Type B pancreatic cell (in vitro differentiated cells): ENCODE results near the gene KIFAP3. TPM values are rescaled to one million over a fixed set of nuclear protein-coding genes. Genes with fewer than 3 reads are reported as not detected.

Experiments
- DNase-seq: peaks from one replicate; pipeline ENCODE4 v3.0.0; 2021; ENCODE audit warnings: mixed read lengths; ENCODE audit not compliant: unreplicated experiment; ENCODE audit errors: extremely low spot score
- H3K27ac Mint-ChIP-seq: 2 replicates; pipeline ENCODE4 v1.8.0; 2021; ENCODE audit warnings: mild to moderate bottlenecking, mixed read lengths
- H3K27me3 Mint-ChIP-seq: 2 replicates; pipeline ENCODE4 v1.8.0; 2021; ENCODE audit warnings: mixed read lengths
- H3K36me3 Mint-ChIP-seq: 2 replicates; pipeline ENCODE4 v1.8.0; 2021; ENCODE audit warnings: mixed read lengths
- H3K4me1 Mint-ChIP-seq: one replicate; pipeline ENCODE4 v1.8.0; 2021; ENCODE audit warnings: mixed read lengths; ENCODE audit not compliant: unreplicated experiment
- H3K4me3 Mint-ChIP-seq: 2 replicates; pipeline ENCODE4 v1.8.0; 2021; ENCODE audit warnings: mild to moderate bottlenecking, mixed read lengths
- H3K9me3 Mint-ChIP-seq: 2 replicates; pipeline ENCODE4 v1.8.0; 2021; ENCODE audit warnings: mixed read lengths
- total RNA-seq: library from RNA; stranded (reverse); gene quantifications from 2 replicates; pipeline ENCODE4 v1.2.1, GENCODE V29; 2021; ENCODE audit warnings: low replicate concordance
- TF ChIP-seq, protein P1 (sequence below): fragments of 200-600 bp; sonication (generic); conservative IDR thresholded peaks from 2 replicates; pipeline ENCODE4 v1.5.0; 2021; ENCODE audit warnings: antibody characterized with exemption, mild to moderate bottlenecking

The KIFAP3 gene
- total RNA-seq, 1 donor from 2014 or later = 39.7 TPM

DNA sequence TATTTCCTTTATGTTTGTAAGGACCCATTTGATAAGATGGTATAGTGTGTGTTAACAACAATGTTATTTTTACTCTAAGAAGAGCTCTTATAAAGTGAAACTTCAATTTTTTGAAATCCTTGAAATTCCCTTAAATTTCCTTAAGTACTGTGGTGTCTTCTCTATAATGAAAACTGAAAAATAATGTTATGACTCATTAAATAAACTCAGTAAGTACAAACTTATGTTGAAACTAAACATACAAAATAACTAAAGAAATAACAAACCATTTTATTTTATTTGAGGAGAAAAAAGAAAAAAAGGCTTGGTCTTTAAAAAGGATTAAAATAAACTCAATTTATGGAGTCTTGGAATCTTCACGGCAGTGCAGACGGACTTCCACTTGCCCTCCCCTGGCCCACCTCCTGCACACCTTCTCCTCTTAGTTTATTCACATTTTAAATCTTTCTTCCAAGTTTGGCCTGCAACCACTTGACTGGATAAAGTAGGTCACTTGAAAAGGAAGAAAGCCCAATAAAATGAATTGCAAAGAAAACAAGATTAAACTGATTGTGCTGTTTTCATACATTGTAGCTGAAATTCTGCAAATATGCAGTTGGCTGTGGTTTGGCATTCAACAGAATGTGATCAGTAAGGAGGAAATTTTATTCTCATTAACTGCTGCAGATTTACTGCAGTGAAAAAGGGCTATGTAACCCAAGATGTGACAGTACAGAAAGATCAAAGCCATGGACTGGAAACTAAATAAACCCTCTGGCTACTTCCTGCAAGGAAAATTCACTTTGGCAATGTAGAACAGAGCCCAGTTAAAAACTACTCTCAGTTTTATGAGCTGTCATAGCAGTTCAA lies 132.3 kb downstream of the KIFAP3 start:
- Mint-ChIP-seq H3K27ac (peak overlapping the region; percentile 9), H3K9me3 (no peaks in the 10 kb centered on the region), H3K4me3 (peak overlapping the region; percentile 10), H3K27me3 (no peaks in the 10 kb centered on the region), H3K36me3 (no peaks in the 10 kb centered on the region), H3K4me1 (peaks cover 13% of the 10 kb centered on the region)
- TF ChIP-seq, protein P1, sequence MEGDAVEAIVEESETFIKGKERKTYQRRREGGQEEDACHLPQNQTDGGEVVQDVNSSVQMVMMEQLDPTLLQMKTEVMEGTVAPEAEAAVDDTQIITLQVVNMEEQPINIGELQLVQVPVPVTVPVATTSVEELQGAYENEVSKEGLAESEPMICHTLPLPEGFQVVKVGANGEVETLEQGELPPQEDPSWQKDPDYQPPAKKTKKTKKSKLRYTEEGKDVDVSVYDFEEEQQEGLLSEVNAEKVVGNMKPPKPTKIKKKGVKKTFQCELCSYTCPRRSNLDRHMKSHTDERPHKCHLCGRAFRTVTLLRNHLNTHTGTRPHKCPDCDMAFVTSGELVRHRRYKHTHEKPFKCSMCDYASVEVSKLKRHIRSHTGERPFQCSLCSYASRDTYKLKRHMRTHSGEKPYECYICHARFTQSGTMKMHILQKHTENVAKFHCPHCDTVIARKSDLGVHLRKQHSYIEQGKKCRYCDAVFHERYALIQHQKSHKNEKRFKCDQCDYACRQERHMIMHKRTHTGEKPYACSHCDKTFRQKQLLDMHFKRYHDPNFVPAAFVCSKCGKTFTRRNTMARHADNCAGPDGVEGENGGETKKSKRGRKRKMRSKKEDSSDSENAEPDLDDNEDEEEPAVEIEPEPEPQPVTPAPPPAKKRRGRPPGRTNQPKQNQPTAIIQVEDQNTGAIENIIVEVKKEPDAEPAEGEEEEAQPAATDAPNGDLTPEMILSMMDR = no peak
- DNase-seq = no peak

DNA sequence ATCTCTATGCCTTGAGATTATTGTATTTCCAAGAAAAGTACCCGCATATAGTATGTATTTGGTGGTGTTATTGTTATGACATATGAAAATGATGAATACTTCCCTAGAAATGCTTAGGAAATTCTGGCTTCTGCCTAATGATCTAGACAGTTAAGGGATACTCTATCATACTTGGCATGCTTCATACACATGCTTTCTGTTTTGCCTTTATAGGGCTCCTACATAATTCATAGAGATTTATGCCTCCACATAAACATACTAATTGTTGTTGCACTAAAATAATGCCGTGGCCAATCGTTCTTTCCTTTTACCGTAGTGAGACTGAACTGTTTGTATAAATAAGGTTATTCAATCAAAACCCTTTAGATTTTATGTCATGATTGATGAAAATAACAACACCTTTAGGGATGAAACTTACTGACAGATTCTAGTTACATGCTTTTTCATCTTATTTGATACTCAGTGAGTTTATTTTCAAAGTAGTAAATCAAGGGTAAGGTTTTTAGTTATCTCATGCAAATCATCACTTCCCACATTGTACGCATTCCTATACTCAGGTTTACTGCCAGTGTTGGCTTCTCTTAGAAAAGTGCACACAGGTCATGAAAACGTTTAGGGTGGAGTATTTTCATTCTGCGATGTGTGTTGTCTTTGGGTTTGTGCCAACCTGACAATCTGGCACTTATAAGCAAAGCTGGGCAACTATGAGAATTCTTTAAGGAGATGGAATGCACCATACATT lies 140.3 kb downstream of the KIFAP3 start:
- peak overlapping the region; percentile 1 for H3K27ac Mint-ChIP-seq
- DNase-seq = no peak
- H3K4me1 Mint-ChIP-seq = peaks cover 19% of the 10 kb centered on the region
- no peaks in the 10 kb centered on the region for H3K36me3 Mint-ChIP-seq
- TF ChIP-seq, protein P1 = no peak
- no peaks in the 10 kb centered on the region for H3K27me3 Mint-ChIP-seq
- no peaks in the 10 kb centered on the region for H3K9me3 Mint-ChIP-seq
- H3K4me3 Mint-ChIP-seq = peak overlapping the region; percentile 43

DNA sequence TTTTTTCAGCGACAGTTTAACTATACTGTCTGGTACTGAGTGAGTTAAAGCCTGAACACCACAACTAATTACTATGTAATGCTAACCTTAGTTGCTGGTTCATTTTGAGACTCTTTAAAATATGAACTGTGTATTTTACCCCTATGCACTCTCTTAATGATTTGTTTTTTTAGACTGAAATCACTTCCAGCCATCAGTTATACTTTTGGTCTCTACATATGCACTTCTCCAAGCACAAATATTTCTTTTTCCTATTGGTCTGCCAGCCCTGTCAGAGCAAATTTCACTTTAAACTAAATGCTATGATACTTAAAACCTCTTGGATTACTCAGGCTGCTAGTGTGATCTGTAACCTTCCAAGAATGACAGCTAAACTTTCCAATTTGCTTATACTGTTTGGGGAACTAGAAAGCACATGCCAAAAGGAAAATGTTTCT lies 142.7 kb downstream of the KIFAP3 start:
- Mint-ChIP-seq H3K4me1 (peaks cover 24% of the 10 kb centered on the region), H3K4me3 (no peak overlapping the region), H3K9me3 (no peaks in the 10 kb centered on the region), H3K36me3 (peaks cover 3% of the 10 kb centered on the region), H3K27ac (no peak overlapping the region), H3K27me3 (no peaks in the 10 kb centered on the region)
- TF ChIP-seq, protein P1 = no peak
- no peak for DNase-seq

DNA sequence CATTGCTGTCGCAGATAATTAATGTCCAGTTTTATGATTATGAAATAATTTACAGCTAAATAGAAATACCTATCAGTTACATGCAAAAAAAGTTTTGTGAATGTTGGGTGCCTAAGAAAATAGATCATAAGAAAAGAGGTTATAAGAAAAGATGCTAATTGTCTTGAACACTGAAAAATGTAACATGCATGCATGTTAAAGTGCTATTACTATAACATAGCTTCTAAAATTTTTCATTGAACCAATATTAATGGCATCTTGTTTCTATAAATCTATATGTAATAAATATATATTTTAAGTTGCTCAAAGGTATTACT lies 145.3 kb downstream of the KIFAP3 start:
- TF ChIP-seq, protein P1 = peak; percentile 2
- Mint-ChIP-seq H3K4me3 (no peak overlapping the region), H3K36me3 (peaks cover 3% of the 10 kb centered on the region), H3K4me1 (peaks cover 25% of the 10 kb centered on the region), H3K9me3 (no peaks in the 10 kb centered on the region), H3K27ac (peak overlapping the region; percentile 24), H3K27me3 (no peaks in the 10 kb centered on the region)
- DNase-seq = no peak

DNA sequence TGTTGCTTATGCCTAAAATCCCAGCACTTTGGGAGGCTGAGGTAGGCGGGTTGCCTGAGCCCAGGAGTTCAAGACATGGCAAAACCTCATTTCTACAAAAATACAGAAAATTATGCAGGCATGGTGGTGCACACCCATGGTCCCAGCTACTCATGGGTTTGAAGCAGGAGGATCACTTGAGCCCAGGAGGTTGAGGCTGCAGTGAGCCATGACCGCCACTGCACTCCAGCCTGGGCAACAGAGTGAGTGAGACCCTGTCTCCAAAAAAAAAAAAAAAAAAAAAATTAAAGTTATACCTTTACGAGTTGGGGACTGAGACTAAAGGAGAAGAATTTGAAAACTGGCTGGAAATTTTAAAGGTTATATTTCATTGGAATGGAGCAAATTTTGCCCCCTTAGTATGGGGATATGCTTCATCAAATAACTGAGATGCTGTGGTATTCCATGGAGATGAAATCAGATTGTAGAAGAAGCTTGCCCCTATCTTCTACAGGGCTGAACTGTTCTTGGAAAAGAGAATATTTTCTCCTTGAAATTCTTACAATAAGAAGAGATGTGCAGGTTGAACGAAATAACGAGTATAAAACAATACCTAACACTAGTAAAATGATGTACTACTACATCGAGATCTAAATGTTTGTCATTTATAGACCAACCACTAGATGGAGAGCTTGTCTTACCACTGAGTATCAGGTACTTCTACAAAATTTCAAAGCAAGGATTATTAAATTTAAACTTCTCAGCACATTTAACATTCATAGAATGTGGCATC lies 145.9 kb downstream of the KIFAP3 start:
- no peak overlapping the region for H3K4me3 Mint-ChIP-seq
- peaks cover 3% of the 10 kb centered on the region for H3K36me3 Mint-ChIP-seq
- H3K27ac Mint-ChIP-seq = peak overlapping the region; percentile 24
- TF ChIP-seq, protein P1 = peak; percentile 89
- no peak for DNase-seq
- no peaks in the 10 kb centered on the region for H3K27me3 Mint-ChIP-seq
- H3K9me3 Mint-ChIP-seq = no peaks in the 10 kb centered on the region
- H3K4me1 Mint-ChIP-seq = peaks cover 21% of the 10 kb centered on the region
